SK-N-SH (cell line): Measurements from ENCODE around the gene SUCLG2.

Experiments
- CHD2 ChIP-seq: fragments of 150-350 bp; IDR thresholded peaks from 2 replicates; pipeline ENCODE4 v1.6.1; 2018; ENCODE audit warnings: low read length; ENCODE audit not compliant: partially characterized antibody
- EP300 ChIP-seq, 2 experiments: IDR thresholded peaks; 2 replicates each; pipeline versions ENCODE4 v1.4.0 to v1.6.1; 2012; ENCODE audit warnings: borderline replicate concordance in 1 of 2, low read depth in 1 of 2, low read length in 1 of 2
- EZH2phosphoT487 ChIP-seq: fragments of 200-600 bp; sonication (generic); IDR thresholded peaks from 2 replicates; pipeline ENCODE4 v1.6.1; 2017; ENCODE audit warnings: low read depth, mixed run types, mild to moderate bottlenecking, antibody characterized with exemption, moderate library complexity, borderline replicate concordance
- NFIC ChIP-seq: IDR thresholded peaks from 2 replicates; pipeline ENCODE4 v1.4.0; 2012; ENCODE audit warnings: borderline replicate concordance
- RCOR1 ChIP-seq: fragments of 150-350 bp; IDR thresholded peaks from 2 replicates; pipeline ENCODE4 v1.6.1; 2017; ENCODE audit warnings: antibody characterized with exemption, low read length
- RFX5 ChIP-seq: IDR thresholded peaks from 2 replicates; pipeline ENCODE4 v1.6.1; 2012; ENCODE audit warnings: mild to moderate bottlenecking, improper control_type of control experiment, low read length
- TAF1 ChIP-seq: IDR thresholded peaks from 2 replicates; pipeline ENCODE4 v1.6.1; 2012; ENCODE audit warnings: low read depth, mild to moderate bottlenecking, low read length, moderate library complexity, borderline replicate concordance
- YY1 ChIP-seq: IDR thresholded peaks from 2 replicates; pipeline ENCODE4 v1.4.0; 2012; ENCODE audit warnings: low read depth, mild to moderate bottlenecking
- TF ChIP-seq, protein P1 (sequence below): IDR thresholded peaks from 2 replicates; pipeline ENCODE4 v1.4.0; 2012; ENCODE audit warnings: low read depth
- TF ChIP-seq, protein P2 (sequence below): fragments of 200-600 bp; sonication (generic); IDR thresholded peaks from 2 replicates; pipeline ENCODE4 v1.6.1; 2017; ENCODE audit warnings: antibody characterized with exemption, mild to moderate bottlenecking, moderate library complexity
- TF ChIP-seq, protein P3 (sequence below): IDR thresholded peaks from 2 replicates; pipeline ENCODE4; 2012
- TF ChIP-seq, protein P4 (sequence below): IDR thresholded peaks from 2 replicates; pipeline ENCODE4 v1.6.1; 2012; ENCODE audit warnings: mild to moderate bottlenecking, low read depth, low read length, moderate library complexity

DNA sequence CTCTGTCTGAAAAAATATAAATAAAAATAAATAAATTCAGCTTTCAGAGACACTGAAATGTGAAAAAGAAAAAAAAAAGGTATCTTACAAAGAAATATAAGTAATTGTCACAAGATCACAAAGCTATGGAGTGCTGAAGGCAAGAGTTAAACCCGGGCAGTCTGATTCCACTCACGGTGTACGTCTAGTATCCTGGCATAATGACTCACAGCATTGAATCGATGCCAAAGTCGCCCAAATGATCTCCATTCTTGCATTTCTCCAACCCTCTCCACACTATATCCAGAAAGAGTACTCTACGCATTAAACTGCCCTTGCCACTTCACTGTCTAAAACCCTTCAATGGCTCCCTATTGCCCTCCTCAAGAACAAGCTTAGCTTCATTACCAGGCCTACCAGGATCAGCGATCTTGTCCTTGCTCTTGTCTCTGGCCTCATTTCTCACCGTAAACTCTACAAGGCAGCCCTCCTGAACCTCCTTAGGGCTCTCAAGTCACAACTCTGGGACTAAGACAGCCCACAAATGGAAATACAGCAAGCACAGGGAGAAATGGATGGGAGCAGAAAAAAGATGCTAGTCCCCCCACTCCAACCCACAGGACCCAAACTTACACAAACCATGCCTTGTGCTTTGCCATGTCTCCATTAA, 7.7 kb downstream of the SUCLG2 start:
- TF ChIP-seq, protein P1, sequence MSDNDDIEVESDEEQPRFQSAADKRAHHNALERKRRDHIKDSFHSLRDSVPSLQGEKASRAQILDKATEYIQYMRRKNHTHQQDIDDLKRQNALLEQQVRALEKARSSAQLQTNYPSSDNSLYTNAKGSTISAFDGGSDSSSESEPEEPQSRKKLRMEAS = no peak
- TF ChIP-seq, protein P2, sequence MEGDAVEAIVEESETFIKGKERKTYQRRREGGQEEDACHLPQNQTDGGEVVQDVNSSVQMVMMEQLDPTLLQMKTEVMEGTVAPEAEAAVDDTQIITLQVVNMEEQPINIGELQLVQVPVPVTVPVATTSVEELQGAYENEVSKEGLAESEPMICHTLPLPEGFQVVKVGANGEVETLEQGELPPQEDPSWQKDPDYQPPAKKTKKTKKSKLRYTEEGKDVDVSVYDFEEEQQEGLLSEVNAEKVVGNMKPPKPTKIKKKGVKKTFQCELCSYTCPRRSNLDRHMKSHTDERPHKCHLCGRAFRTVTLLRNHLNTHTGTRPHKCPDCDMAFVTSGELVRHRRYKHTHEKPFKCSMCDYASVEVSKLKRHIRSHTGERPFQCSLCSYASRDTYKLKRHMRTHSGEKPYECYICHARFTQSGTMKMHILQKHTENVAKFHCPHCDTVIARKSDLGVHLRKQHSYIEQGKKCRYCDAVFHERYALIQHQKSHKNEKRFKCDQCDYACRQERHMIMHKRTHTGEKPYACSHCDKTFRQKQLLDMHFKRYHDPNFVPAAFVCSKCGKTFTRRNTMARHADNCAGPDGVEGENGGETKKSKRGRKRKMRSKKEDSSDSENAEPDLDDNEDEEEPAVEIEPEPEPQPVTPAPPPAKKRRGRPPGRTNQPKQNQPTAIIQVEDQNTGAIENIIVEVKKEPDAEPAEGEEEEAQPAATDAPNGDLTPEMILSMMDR = no peak
- no peak for TF ChIP-seq EP300 (IDR thresholded peaks at IDR 0.05; ENCODE audit: borderline replicate concordance in 1 of 2, low read depth in 1 of 2, low read length in 1 of 2)
- TF ChIP-seq YY1 = no peak
- TF ChIP-seq NFIC = peak; percentile 75
- TF ChIP-seq EZH2phosphoT487 = no peak
- TF ChIP-seq, protein P3, sequence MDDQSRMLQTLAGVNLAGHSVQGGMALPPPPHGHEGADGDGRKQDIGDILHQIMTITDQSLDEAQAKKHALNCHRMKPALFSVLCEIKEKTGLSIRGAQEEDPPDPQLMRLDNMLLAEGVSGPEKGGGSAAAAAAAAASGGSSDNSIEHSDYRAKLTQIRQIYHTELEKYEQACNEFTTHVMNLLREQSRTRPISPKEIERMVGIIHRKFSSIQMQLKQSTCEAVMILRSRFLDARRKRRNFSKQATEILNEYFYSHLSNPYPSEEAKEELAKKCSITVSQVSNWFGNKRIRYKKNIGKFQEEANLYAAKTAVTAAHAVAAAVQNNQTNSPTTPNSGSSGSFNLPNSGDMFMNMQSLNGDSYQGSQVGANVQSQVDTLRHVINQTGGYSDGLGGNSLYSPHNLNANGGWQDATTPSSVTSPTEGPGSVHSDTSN = no peak
- TF ChIP-seq TAF1 = no peak
- TF ChIP-seq RFX5 = no peak
- TF ChIP-seq CHD2 = no peak
- no peak for TF ChIP-seq RCOR1
- TF ChIP-seq, protein P4, sequence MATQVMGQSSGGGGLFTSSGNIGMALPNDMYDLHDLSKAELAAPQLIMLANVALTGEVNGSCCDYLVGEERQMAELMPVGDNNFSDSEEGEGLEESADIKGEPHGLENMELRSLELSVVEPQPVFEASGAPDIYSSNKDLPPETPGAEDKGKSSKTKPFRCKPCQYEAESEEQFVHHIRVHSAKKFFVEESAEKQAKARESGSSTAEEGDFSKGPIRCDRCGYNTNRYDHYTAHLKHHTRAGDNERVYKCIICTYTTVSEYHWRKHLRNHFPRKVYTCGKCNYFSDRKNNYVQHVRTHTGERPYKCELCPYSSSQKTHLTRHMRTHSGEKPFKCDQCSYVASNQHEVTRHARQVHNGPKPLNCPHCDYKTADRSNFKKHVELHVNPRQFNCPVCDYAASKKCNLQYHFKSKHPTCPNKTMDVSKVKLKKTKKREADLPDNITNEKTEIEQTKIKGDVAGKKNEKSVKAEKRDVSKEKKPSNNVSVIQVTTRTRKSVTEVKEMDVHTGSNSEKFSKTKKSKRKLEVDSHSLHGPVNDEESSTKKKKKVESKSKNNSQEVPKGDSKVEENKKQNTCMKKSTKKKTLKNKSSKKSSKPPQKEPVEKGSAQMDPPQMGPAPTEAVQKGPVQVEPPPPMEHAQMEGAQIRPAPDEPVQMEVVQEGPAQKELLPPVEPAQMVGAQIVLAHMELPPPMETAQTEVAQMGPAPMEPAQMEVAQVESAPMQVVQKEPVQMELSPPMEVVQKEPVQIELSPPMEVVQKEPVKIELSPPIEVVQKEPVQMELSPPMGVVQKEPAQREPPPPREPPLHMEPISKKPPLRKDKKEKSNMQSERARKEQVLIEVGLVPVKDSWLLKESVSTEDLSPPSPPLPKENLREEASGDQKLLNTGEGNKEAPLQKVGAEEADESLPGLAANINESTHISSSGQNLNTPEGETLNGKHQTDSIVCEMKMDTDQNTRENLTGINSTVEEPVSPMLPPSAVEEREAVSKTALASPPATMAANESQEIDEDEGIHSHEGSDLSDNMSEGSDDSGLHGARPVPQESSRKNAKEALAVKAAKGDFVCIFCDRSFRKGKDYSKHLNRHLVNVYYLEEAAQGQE = no peak
